IMR-90 (cell line): ENCODE results near the gene SHROOM3. TPM values are rescaled to one million over a fixed set of nuclear protein-coding genes. Genes with fewer than 3 reads are reported as not detected.

Experiments used
- ATAC-seq: fragments of 200-7000 bp; cut with Tn5 transposase; 2 replicates; pipeline ENCODE4 v1.9.1; 2020; ENCODE audit warnings: low read depth, mild to moderate bottlenecking, moderate library complexity
- BruUV-seq: library from RNA; stranded (reverse); fragments of 400-500 nt; replicated peaks from 2 replicates; lab custom pipeline; 2021; lab: Mats Ljungman, UMichigan
- CTCF ChIA-PET: fragments of 300-600 bp; formaldehyde crosslinking; extraction: SDS; loops from one replicate; lab custom pipeline; 2021; ENCODE audit warnings: antibody characterized with exemption; lab: Yijun Ruan, JAX
- POLR2A ChIA-PET: fragments of 300-600 bp; sonication (Branson Sonifier 250); formaldehyde crosslinking; loops from one replicate; lab custom pipeline; 2022; ENCODE audit warnings: antibody characterized with exemption; ENCODE audit not compliant: unreplicated experiment; lab: Charles Lee
- DNase-seq: peaks from one replicate; pipeline ENCODE4 v3.0.0; 2013
- H2AFZ ChIP-seq: replicated peaks from 2 replicates; pipeline ENCODE3; 2013; ENCODE audit warnings: low read length, mild to moderate bottlenecking; ENCODE audit not compliant: poor library complexity
- H2AK5ac ChIP-seq: 2 replicates; pipeline ENCODE4 v1.6.1; 2013; ENCODE audit warnings: low read depth, low read length, inconsistent platforms
- H2AK9ac ChIP-seq: replicated peaks from 2 replicates; pipeline ENCODE3; 2013; ENCODE audit warnings: mild to moderate bottlenecking, low read depth, low read length, moderate library complexity; ENCODE audit not compliant: poor library complexity
- H2BK120ac ChIP-seq: 2 replicates; pipeline ENCODE4 v1.6.1; 2013; ENCODE audit warnings: low read depth, low read length, inconsistent platforms
- H2BK15ac ChIP-seq: 3 replicates; pipeline ENCODE4 v1.6.1; 2013; ENCODE audit warnings: low read depth, low read length, inconsistent platforms
- H2BK20ac ChIP-seq: 2 replicates; pipeline ENCODE4 v1.6.1; 2013; ENCODE audit warnings: low read depth, mild to moderate bottlenecking, inconsistent platforms, low read length, moderate library complexity
- H2BK5ac ChIP-seq: 2 replicates; pipeline ENCODE4 v1.6.1; 2013; ENCODE audit warnings: mild to moderate bottlenecking, low read depth, low read length, inconsistent platforms; ENCODE audit not compliant: poor library complexity, severe bottlenecking
- H3K14ac ChIP-seq: replicated peaks from 2 replicates; pipeline ENCODE4 v1.6.1; 2013; ENCODE audit warnings: low read depth, low read length, inconsistent platforms
- H3K18ac ChIP-seq: 2 replicates; pipeline ENCODE4 v1.6.1; 2013; ENCODE audit warnings: low read depth, low read length, control low read depth
- H3K23ac ChIP-seq: 2 replicates; pipeline ENCODE4 v1.6.1; 2013; ENCODE audit warnings: low read depth, low read length, inconsistent platforms
- H3K27ac ChIP-seq: 2 replicates; pipeline ENCODE4 v1.5.1; 2013; ENCODE audit warnings: mild to moderate bottlenecking, control low read depth, low read length; ENCODE audit not compliant: insufficient read depth
- H3K27me3 ChIP-seq: 2 replicates; pipeline ENCODE4 v1.6.1; 2013; ENCODE audit warnings: low read length; ENCODE audit not compliant: control insufficient read depth, insufficient read depth
- H3K36me3 ChIP-seq: 2 replicates; pipeline ENCODE4 v1.6.1; 2013; ENCODE audit warnings: low read length, mixed read lengths; ENCODE audit not compliant: control insufficient read depth, insufficient read depth
- H3K4ac ChIP-seq: 2 replicates; pipeline ENCODE4 v1.6.1; 2013; ENCODE audit warnings: low read depth, low read length, inconsistent platforms
- H3K4me1 ChIP-seq: 2 replicates; pipeline ENCODE4 v1.6.1; 2013; ENCODE audit warnings: low read length, mixed read lengths; ENCODE audit not compliant: control insufficient read depth, insufficient read depth
- H3K4me2 ChIP-seq: 2 replicates; pipeline ENCODE4 v1.6.1; 2013; ENCODE audit warnings: low read depth, mild to moderate bottlenecking, control low read depth, low read length, moderate library complexity
- H3K4me3 ChIP-seq: 2 replicates; pipeline ENCODE4 v1.5.1; 2013; ENCODE audit warnings: low read depth, mild to moderate bottlenecking, control low read depth, low read length, moderate library complexity; ENCODE audit not compliant: insufficient read depth
- H3K56ac ChIP-seq: 2 replicates; pipeline ENCODE4 v1.6.1; 2013; ENCODE audit warnings: low read length, inconsistent platforms; ENCODE audit not compliant: insufficient read depth; ENCODE audit errors: extremely low read depth
- H3K79me1 ChIP-seq, 2 experiments: 2 replicates each; pipeline ENCODE4 v1.6.1; 2013; ENCODE audit warnings: low read length in 2 of 2, inconsistent platforms in 1 of 2, low read depth in 1 of 2
- H3K9ac ChIP-seq: 2 replicates; pipeline ENCODE4 v1.6.1; 2013; ENCODE audit warnings: low read depth, low read length, control low read depth
- H3K9me1 ChIP-seq: 2 replicates; pipeline ENCODE4 v1.6.1; 2013; ENCODE audit warnings: low read length, inconsistent platforms; ENCODE audit not compliant: insufficient read depth
- H3K9me3 ChIP-seq: 2 replicates; pipeline ENCODE4 v1.6.1; 2013; ENCODE audit warnings: low read length; ENCODE audit not compliant: control insufficient read depth, insufficient read depth
- H4K20me1 ChIP-seq: 2 replicates; pipeline ENCODE4 v1.6.1; 2013; ENCODE audit warnings: low read length, inconsistent platforms; ENCODE audit not compliant: insufficient read depth
- H4K5ac ChIP-seq: 2 replicates; pipeline ENCODE4 v1.6.1; 2013; ENCODE audit warnings: mild to moderate bottlenecking, low read depth, low read length, control low read depth
- H4K8ac ChIP-seq, 2 experiments: 2 replicates each; pipeline ENCODE4 v1.6.1; 2013; ENCODE audit warnings: low read depth in 2 of 2, low read length in 2 of 2, control low read depth in 1 of 2, inconsistent platforms in 1 of 2
- H4K91ac ChIP-seq: 2 replicates; pipeline ENCODE4 v1.6.1; 2013; ENCODE audit warnings: low read depth, low read length, inconsistent platforms; ENCODE audit not compliant: insufficient read depth
- BHLHE40 ChIP-seq: fragments of 150-350 bp; IDR thresholded peaks from 2 replicates; pipeline ENCODE4 v1.6.1; 2016; ENCODE audit warnings: mild to moderate bottlenecking, low read depth, low read length
- CEBPB ChIP-seq: IDR thresholded peaks from 2 replicates; pipeline ENCODE4 v1.6.1; 2012; ENCODE audit warnings: low read depth, low read length, improper control_type of control experiment
- CHD1 ChIP-seq: IDR thresholded peaks from 2 replicates; pipeline ENCODE4 v1.6.1; 2012; ENCODE audit warnings: low read depth, low read length, improper control_type of control experiment
- FOS ChIP-seq: fragments of 150-350 bp; IDR thresholded peaks from 2 replicates; pipeline ENCODE4 v1.6.1; 2016; ENCODE audit warnings: low read depth, low read length
- MAFK ChIP-seq: IDR thresholded peaks from 2 replicates; pipeline ENCODE4 v1.6.1; 2012; ENCODE audit warnings: low read depth, low read length, improper control_type of control experiment
- MAZ ChIP-seq: IDR thresholded peaks from 2 replicates; pipeline ENCODE4 v1.6.1; 2012; ENCODE audit warnings: low read depth, mild to moderate bottlenecking, low read length, improper control_type of control experiment, moderate library complexity, borderline replicate concordance
- MXI1 ChIP-seq: IDR thresholded peaks from 2 replicates; pipeline ENCODE4 v1.6.1; 2012; ENCODE audit warnings: low read depth, mild to moderate bottlenecking, low read length, moderate library complexity, borderline replicate concordance
- NFE2L2 ChIP-seq: fragments of 150-350 bp; IDR thresholded peaks from 2 replicates; pipeline ENCODE4 v1.6.1; 2016; ENCODE audit warnings: low read depth, mild to moderate bottlenecking, low read length
- POLR2A ChIP-seq: IDR thresholded peaks from 2 replicates; pipeline ENCODE4 v1.6.1; 2012; ENCODE audit warnings: mild to moderate bottlenecking, low read depth, low read length
- RAD21 ChIP-seq: IDR thresholded peaks from 2 replicates; pipeline ENCODE4 v1.6.1; 2012; ENCODE audit warnings: low read length, improper control_type of control experiment
- RCOR1 ChIP-seq: IDR thresholded peaks from 2 replicates; pipeline ENCODE4 v1.6.1; 2012; ENCODE audit warnings: mild to moderate bottlenecking, low read length, improper control_type of control experiment; ENCODE audit not compliant: insufficient replicate concordance
- RFX5 ChIP-seq: IDR thresholded peaks from 2 replicates; pipeline ENCODE4 v1.8.0; 2012; ENCODE audit warnings: low read depth, mild to moderate bottlenecking, low read length, moderate library complexity
- SMC3 ChIP-seq: fragments of 150-350 bp; IDR thresholded peaks from 2 replicates; pipeline ENCODE4 v1.6.1; 2016; ENCODE audit warnings: low read depth, mild to moderate bottlenecking, antibody characterized with exemption, low read length, moderate library complexity
- WGBS, 2 experiments: methylation state at CpG; one replicate each; pipeline versions ENCODE4 v1.1.5 to v1.1.7; 2013; ENCODE audit warnings: missing lambda C conversion rate in 2 of 2; ENCODE audit not compliant: insufficient read length in 1 of 2; ENCODE audit errors: extremely low coverage in 2 of 2; 5-methylcytosine and 5-hydroxymethylcytosine counted together
- dilution Hi-C: fragments of 300-500 bp; cut with HindIII; formaldehyde crosslinking; loops from one replicate; pipeline ENCODE4 v1.14.3; 2018; ENCODE audit warnings: low sequenced_read_pairs; ENCODE audit not compliant: unreplicated experiment
- in situ Hi-C: fragments of 300-500 bp; cut with MboI; formaldehyde crosslinking; loops from 3 replicates; pipeline ENCODE4 v1.14.3; 2019; ENCODE audit warnings: low sequenced_read_pairs, inconsistent platforms, mixed read lengths
- intact Hi-C: fragments of 100-400 bp; cut with micrococcal nuclease; formaldehyde crosslinking; loops from 2 replicates; pipeline ENCODE4 v1.10.0; 2022
- polyA plus RNA-seq, 3 experiments: library from polyadenylated mRNA; depleted of rRNA; stranded (reverse); fragments of >200 nt; gene quantifications; 2 replicates each; pipeline ENCODE4 v1.2.3, GENCODE V29; 2012; ENCODE audit warnings: low replicate concordance in 1 of 3
- total RNA-seq: library from RNA; depleted of rRNA; stranded (reverse); fragments of >200 nt; gene quantifications from 2 replicates; pipeline ENCODE4 v1.2.3, GENCODE V29; 2012
- TF ChIP-seq, protein P1 (sequence below): conservative IDR thresholded peaks from 2 replicates; pipeline ENCODE4 v1.5.1; 2012; ENCODE audit warnings: mild to moderate bottlenecking, low read depth, low read length, improper control_type of control experiment
- TF ChIP-seq, protein P2 (sequence below): fragments of 150-350 bp; IDR thresholded peaks from 2 replicates; pipeline ENCODE4 v1.6.1; 2017; ENCODE audit warnings: mild to moderate bottlenecking, antibody characterized with exemption, low read length, low read depth
- TF ChIP-seq, protein P3 (sequence below): fragments of 150-350 bp; IDR thresholded peaks from 2 replicates; pipeline ENCODE4 v1.6.1; 2016; ENCODE audit warnings: low read depth, mild to moderate bottlenecking, low read length, moderate library complexity, borderline replicate concordance

SHROOM3 gene
- total and polyA plus RNA-seq, 2 of the 4 experiments (the other 2 are of a cell fraction): 10.8 to 19.5 TPM

DNA sequence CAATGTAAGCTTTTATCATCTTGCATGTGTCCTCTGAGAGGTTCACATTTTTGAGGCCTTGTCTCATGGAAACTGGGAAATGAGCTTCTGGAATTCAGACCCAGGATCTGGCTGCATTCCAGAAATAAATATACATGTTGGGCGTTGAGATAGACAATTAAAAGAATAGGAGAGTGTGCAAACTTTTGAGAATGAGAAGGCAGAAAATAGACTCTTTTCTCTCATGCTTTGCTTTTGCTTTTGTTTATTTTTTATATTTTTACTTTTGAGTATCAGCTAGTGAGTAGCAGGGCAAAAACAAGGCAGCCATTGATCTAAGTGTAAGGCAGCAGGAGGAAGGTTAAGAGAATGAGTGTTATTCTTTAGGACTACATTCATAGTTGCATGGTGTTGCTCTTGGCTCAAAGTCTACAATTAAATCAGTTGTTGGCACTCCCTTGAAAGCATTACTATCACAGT lies 12.4 kb downstream of the SHROOM3 start:
- no peak overlapping the region for H3K18ac ChIP-seq
- H3K4me2 ChIP-seq: no peak overlapping the region
- H2AK9ac ChIP-seq: no peak overlapping the region
- H3K4ac ChIP-seq: no peak overlapping the region
- H3K27me3 ChIP-seq: peaks cover 18% of the 10 kb centered on the region
- no peak for ATAC-seq
- H2BK5ac ChIP-seq: no peak overlapping the region
- DNase-seq: peak; percentile 20
- H2BK120ac ChIP-seq: no peak overlapping the region
- H3K4me1 ChIP-seq: no peaks in the 10 kb centered on the region
- ChIA-PET CTCF (no interaction called here), POLR2A (no interaction called here)
- no peak overlapping the region for H2AK5ac ChIP-seq
- no peak overlapping the region for H3K4me3 ChIP-seq
- H3K36me3 ChIP-seq: no peaks in the 10 kb centered on the region
- TF ChIP-seq CEBPB (no peak), MAFK (no peak), SMC3 (no peak), NFE2L2 (no peak), MXI1 (no peak), MAZ (no peak), RFX5 (no peak), CHD1 (no peak), POLR2A (no peak), BHLHE40 (no peak), FOS (no peak), RCOR1 (no peak), RAD21 (no peak)
- TF ChIP-seq, protein P1, sequence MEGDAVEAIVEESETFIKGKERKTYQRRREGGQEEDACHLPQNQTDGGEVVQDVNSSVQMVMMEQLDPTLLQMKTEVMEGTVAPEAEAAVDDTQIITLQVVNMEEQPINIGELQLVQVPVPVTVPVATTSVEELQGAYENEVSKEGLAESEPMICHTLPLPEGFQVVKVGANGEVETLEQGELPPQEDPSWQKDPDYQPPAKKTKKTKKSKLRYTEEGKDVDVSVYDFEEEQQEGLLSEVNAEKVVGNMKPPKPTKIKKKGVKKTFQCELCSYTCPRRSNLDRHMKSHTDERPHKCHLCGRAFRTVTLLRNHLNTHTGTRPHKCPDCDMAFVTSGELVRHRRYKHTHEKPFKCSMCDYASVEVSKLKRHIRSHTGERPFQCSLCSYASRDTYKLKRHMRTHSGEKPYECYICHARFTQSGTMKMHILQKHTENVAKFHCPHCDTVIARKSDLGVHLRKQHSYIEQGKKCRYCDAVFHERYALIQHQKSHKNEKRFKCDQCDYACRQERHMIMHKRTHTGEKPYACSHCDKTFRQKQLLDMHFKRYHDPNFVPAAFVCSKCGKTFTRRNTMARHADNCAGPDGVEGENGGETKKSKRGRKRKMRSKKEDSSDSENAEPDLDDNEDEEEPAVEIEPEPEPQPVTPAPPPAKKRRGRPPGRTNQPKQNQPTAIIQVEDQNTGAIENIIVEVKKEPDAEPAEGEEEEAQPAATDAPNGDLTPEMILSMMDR: no peak
- TF ChIP-seq, protein P2, sequence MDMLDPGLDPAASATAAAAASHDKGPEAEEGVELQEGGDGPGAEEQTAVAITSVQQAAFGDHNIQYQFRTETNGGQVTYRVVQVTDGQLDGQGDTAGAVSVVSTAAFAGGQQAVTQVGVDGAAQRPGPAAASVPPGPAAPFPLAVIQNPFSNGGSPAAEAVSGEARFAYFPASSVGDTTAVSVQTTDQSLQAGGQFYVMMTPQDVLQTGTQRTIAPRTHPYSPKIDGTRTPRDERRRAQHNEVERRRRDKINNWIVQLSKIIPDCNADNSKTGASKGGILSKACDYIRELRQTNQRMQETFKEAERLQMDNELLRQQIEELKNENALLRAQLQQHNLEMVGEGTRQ: no peak
- TF ChIP-seq, protein P3, sequence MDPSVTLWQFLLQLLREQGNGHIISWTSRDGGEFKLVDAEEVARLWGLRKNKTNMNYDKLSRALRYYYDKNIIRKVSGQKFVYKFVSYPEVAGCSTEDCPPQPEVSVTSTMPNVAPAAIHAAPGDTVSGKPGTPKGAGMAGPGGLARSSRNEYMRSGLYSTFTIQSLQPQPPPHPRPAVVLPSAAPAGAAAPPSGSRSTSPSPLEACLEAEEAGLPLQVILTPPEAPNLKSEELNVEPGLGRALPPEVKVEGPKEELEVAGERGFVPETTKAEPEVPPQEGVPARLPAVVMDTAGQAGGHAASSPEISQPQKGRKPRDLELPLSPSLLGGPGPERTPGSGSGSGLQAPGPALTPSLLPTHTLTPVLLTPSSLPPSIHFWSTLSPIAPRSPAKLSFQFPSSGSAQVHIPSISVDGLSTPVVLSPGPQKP: no peak
- no peak overlapping the region for H2BK20ac ChIP-seq
- H2BK15ac ChIP-seq: no peak overlapping the region
- no peaks in the 10 kb centered on the region for H3K79me1 ChIP-seq
- no peak overlapping the region for H2AFZ ChIP-seq
- H3K9ac ChIP-seq: no peak overlapping the region
- no peak overlapping the region for H3K56ac ChIP-seq
- H4K5ac ChIP-seq: no peak overlapping the region
- H3K14ac ChIP-seq: no peak overlapping the region
- H3K9me3 ChIP-seq: no peaks in the 10 kb centered on the region
- no peaks in the 10 kb centered on the region for H3K9me1 ChIP-seq
- H3K23ac ChIP-seq: no peak overlapping the region
- H4K20me1 ChIP-seq: no peaks in the 10 kb centered on the region
- in situ Hi-C loops (loop anchor here (25.0 kb wide), 1 partner anchor 765 kb away; no protein-coding TSS in a partner anchor), intact Hi-C loops (no loop called here), dilution Hi-C loops (no loop called here)
- no CpG with 5 or more reads among the region's 1 CpG for WGBS, 2 experiments
- BruUV-seq: no TSS peak
- H4K91ac ChIP-seq: no peak overlapping the region
- no peak overlapping the region for H3K27ac ChIP-seq
- no peak overlapping the region for H4K8ac ChIP-seq
